ENCODE data around the gene MT2A.

DNA sequence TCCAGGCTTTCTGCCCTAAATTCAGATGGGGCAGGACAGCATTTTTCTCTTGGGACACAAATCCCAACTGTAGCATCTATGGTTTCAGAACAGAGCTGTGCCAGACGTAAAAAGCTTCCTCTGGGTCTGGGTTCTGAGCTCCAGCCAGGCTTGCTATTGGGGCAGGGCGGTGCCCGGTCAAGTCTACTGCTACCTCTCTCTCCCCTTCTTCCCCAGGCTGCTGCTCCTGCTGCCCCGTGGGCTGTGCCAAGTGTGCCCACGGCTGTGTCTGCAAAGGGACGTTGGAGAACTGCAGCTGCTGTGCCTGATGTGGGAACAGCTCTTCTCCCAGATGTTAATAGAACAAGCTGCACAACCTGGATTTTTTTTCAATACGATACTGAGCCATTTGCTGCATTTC, 25.2 kb downstream of the MT2A start:
- no peak for TF ChIP-seq POLR2AphosphoS5 (IDR thresholded peaks at IDR 0.05; ENCODE audit: low read depth, low read length)
- TF ChIP-seq, protein P1, sequence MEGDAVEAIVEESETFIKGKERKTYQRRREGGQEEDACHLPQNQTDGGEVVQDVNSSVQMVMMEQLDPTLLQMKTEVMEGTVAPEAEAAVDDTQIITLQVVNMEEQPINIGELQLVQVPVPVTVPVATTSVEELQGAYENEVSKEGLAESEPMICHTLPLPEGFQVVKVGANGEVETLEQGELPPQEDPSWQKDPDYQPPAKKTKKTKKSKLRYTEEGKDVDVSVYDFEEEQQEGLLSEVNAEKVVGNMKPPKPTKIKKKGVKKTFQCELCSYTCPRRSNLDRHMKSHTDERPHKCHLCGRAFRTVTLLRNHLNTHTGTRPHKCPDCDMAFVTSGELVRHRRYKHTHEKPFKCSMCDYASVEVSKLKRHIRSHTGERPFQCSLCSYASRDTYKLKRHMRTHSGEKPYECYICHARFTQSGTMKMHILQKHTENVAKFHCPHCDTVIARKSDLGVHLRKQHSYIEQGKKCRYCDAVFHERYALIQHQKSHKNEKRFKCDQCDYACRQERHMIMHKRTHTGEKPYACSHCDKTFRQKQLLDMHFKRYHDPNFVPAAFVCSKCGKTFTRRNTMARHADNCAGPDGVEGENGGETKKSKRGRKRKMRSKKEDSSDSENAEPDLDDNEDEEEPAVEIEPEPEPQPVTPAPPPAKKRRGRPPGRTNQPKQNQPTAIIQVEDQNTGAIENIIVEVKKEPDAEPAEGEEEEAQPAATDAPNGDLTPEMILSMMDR (IDR thresholded peaks at IDR 0.05), result no peak
- no peak for TF ChIP-seq SIN3A (IDR thresholded peaks at IDR 0.05; ENCODE audit: borderline replicate concordance, insufficient read depth, low read depth, low read length)
- TF ChIP-seq, protein P2, sequence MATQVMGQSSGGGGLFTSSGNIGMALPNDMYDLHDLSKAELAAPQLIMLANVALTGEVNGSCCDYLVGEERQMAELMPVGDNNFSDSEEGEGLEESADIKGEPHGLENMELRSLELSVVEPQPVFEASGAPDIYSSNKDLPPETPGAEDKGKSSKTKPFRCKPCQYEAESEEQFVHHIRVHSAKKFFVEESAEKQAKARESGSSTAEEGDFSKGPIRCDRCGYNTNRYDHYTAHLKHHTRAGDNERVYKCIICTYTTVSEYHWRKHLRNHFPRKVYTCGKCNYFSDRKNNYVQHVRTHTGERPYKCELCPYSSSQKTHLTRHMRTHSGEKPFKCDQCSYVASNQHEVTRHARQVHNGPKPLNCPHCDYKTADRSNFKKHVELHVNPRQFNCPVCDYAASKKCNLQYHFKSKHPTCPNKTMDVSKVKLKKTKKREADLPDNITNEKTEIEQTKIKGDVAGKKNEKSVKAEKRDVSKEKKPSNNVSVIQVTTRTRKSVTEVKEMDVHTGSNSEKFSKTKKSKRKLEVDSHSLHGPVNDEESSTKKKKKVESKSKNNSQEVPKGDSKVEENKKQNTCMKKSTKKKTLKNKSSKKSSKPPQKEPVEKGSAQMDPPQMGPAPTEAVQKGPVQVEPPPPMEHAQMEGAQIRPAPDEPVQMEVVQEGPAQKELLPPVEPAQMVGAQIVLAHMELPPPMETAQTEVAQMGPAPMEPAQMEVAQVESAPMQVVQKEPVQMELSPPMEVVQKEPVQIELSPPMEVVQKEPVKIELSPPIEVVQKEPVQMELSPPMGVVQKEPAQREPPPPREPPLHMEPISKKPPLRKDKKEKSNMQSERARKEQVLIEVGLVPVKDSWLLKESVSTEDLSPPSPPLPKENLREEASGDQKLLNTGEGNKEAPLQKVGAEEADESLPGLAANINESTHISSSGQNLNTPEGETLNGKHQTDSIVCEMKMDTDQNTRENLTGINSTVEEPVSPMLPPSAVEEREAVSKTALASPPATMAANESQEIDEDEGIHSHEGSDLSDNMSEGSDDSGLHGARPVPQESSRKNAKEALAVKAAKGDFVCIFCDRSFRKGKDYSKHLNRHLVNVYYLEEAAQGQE (IDR thresholded peaks at IDR 0.05; ENCODE audit: insufficient read depth in 1 of 2, low read depth in 2 of 2, low read length in 1 of 2), result no peak
- TF ChIP-seq TCF7L2 (IDR thresholded peaks at IDR 0.05; ENCODE audit: low read depth, low read length), result no peak
